Measurements from ENCODE around the gene EIF3F. TPM values are rescaled to one million over a fixed set of nuclear protein-coding genes. Genes with fewer than 3 reads are reported as not detected.

Gene EIF3F
- total and polyA plus RNA-seq, 2 of the 13 experiments (the other 11 are each of a cell fraction or from before 2014, with no cell fraction given): 109 to 191 TPM

DNA sequence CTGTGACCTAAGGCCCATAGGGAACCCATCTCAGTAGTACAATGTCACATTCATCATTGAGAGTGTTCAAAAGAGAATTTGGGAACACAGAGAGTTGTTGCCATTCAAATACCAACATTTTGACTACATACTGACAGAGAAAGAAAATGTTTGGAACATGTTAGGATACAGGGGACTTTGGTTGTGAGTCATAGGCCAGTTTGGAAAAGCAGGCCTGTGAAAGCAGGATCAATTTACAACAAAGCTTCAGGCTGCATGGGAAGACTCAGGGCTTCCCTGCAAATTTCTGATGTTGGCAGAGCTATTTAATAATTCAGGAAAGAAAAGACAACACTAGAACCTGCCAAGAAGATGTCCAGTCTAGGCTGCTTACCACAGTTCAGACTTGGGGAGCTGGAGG is 22.3 kb upstream of the EIF3F start (continued):
- no peak for TF ChIP-seq POGZ (CRISPR knock-in tag; IDR thresholded peaks at IDR 0.05)
- no peak for TF ChIP-seq STAG1 (CRISPR knock-in tag; IDR thresholded peaks at IDR 0.05)
- no peak for TF ChIP-seq NKX3-1 (CRISPR knock-in tag; IDR thresholded peaks at IDR 0.05)
- no peak for TF ChIP-seq ZNF552 (CRISPR knock-in tag; IDR thresholded peaks at IDR 0.05; ENCODE audit: borderline replicate concordance)
- no peak for TF ChIP-seq RBM22 (optimal IDR thresholded peaks at IDR 0.05; ENCODE audit: low read length)
- no peak for TF ChIP-seq ZKSCAN8 (CRISPR knock-in tag; IDR thresholded peaks at IDR 0.05; ENCODE audit: borderline replicate concordance)

DNA sequence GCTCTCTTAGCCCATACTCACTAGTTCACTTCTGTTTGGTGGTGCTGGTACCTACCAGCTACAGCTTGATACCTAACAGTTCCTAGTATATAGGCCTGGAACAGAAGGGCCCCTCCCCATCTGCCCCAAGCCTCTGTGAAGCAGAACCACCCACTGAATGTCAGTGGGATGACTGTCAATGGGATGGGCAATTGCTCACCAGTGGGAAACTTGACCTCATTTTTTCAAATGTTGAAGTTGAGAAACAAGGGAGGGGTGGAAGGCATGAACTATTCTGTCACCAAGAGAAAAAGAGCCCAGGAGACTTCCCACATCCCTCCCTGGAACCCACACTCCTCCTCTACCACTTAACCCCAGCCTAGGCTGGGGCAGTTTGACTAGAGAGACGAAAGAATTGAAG is 21.8 kb upstream of the EIF3F start, which contains the start of gene NLRP10:
NLRP10 (minus strand) TSS at position 62 of the 400 bp plus-strand sequence. CDS start 1,952 bp downstream, outside the sequence.
- WGBS (ENCODE audit: low lambda C conversion rate): 0% methylated on average over 1 of the region's 1 CpG
- ATAC-seq: no peak
- CTCF ChIA-PET (ENCODE audit: low intra/inter-chr PET ratio, low total read pairs): no interaction called here

More for the DNA sequence above, 21.8 kb upstream of the EIF3F start, which contains the start of gene NLRP10:
- no peaks in the 10 kb centered on the region for H3K36me3 ChIP-seq (replicated peaks in 1 of 2; ENCODE audit: control insufficient read depth in 1 of 2, insufficient read depth in 2 of 2, low read length in 2 of 2)
- POLR2A ChIA-PET: no interaction called here
- no TSS peak for BruUV-seq (replicated peaks)
- H4K20me1 ChIP-seq (ENCODE audit: insufficient read depth, low read length): no peaks in the 10 kb centered on the region
- in situ Hi-C loops (cut with HindIII; ENCODE audit: extremely low pct_ligation_motif_present, low pct_unique_long_range_greater_than_20kb) (no loop called here), intact Hi-C loops (cut with micrococcal nuclease; ENCODE audit: unreplicated experiment) (no loop called here)
- H3K27me3 ChIP-seq (ENCODE audit: control insufficient read depth in 1 of 2, insufficient read depth in 2 of 2, low read length in 2 of 2): peaks cover 4 to 7% of the 10 kb centered on the region in 2 experiments; a peak in 3 of 5 replicates
- H3K79me2 ChIP-seq (ENCODE audit: insufficient read depth, low read length): no peaks in the 10 kb centered on the region
- DNase-seq (ENCODE audit: low spot score) (no peak), FAIRE-seq (no peak)
- TF ChIP-seq ZNF589 (CRISPR knock-in tag; conservative IDR thresholded peaks at IDR 0.05) (no peak), PBX3 (CRISPR knock-in tag; IDR thresholded peaks at IDR 0.05; ENCODE audit: borderline replicate concordance) (no peak), ZNF138 (CRISPR knock-in tag; IDR thresholded peaks at IDR 0.05; ENCODE audit: low read depth) (no peak)
- TF ChIP-seq, protein P1, sequence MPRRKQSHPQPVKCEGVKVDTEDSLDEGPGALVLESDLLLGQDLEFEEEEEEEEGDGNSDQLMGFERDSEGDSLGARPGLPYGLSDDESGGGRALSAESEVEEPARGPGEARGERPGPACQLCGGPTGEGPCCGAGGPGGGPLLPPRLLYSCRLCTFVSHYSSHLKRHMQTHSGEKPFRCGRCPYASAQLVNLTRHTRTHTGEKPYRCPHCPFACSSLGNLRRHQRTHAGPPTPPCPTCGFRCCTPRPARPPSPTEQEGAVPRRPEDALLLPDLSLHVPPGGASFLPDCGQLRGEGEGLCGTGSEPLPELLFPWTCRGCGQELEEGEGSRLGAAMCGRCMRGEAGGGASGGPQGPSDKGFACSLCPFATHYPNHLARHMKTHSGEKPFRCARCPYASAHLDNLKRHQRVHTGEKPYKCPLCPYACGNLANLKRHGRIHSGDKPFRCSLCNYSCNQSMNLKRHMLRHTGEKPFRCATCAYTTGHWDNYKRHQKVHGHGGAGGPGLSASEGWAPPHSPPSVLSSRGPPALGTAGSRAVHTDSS (CRISPR knock-in tag; conservative IDR thresholded peaks at IDR 0.05): no peak
- H3K9ac ChIP-seq (ENCODE audit: insufficient read depth, low read depth, low read length): no peak within 1 kb of the TSS
- H3K4me2 ChIP-seq (ENCODE audit: low read depth, low read length): no peak within 1 kb of the TSS
- no peaks in the 10 kb centered on the region for H3K9me3 ChIP-seq (ENCODE audit: low read length)
- no peak within 1 kb of the TSS for H3K4me3 ChIP-seq (replicated peaks in 1 of 3; ENCODE audit: insufficient read depth in 1 of 3, low read depth in 2 of 3, low read length in 3 of 3)
- no peaks in the 10 kb centered on the region for H3K4me1 ChIP-seq (ENCODE audit: insufficient read depth, low read length)
- H3K27ac ChIP-seq (ENCODE audit: extremely low read length, insufficient read depth, low read length): no peak within 1 kb of the TSS
- H2AFZ ChIP-seq (ENCODE audit: low read length): no peak within 1 kb of the TSS

All from HepG2 (cell line).